Right renal cortex interstitium (tissue), 3 donors: ENCODE measurements around the gene CDSN. TPM values are rescaled to one million over a fixed set of nuclear protein-coding genes. Genes with fewer than 3 reads are reported as not detected.

Source experiments
- DNase-seq, 3 donors: peaks; one replicate each; pipeline ENCODE4 v3.0.0-alpha.2; 2013; ENCODE audit warnings: low read depth in 3 of 3, low spot score in 2 of 3
- polyA plus RNA-seq, 3 donors: library from polyadenylated mRNA; unstranded; fragments of 120-200 nt; gene quantifications; one replicate each; pipeline ENCODE4 v1.2.1, GENCODE V29; 2013; ENCODE audit not compliant: insufficient read length in 3 of 3

CDSN gene
- polyA plus RNA-seq, 3 donors: not detected

DNA sequence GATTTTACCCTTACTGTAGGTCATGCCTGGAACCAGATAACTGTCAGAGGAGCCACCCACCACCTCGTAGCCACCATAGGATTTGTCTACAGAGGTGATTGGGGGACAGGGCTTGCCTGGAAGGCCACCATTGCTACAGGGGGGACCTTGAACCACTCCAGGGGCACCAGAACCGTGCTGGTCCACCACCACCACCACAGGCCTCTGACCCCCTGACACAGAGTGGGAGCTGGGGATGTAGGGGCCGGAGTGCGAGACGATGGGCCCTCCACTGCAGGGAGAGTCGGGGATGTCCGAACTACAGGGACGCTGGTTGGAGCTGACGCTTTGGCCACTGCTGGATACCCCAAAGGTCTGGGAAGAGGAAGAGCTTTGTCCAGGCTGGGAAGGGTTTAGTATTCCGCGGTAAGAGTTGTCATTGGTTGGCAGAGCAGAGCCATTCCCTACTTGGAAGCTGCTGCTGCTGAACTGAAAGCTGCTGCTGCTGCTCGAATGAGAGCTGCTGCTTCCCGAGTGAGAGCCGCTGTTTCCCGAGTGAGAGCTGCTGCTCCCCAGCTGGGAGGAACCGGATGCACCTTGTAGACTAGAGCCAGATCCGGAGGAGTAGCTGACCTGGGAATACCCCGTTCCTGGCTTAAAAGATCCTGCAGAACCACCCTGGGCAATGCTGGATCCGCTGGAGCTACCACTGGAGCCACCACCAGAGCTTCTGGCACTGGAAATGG lies 3.4 kb downstream of the CDSN start:
- DNase-seq: no peak

DNA sequence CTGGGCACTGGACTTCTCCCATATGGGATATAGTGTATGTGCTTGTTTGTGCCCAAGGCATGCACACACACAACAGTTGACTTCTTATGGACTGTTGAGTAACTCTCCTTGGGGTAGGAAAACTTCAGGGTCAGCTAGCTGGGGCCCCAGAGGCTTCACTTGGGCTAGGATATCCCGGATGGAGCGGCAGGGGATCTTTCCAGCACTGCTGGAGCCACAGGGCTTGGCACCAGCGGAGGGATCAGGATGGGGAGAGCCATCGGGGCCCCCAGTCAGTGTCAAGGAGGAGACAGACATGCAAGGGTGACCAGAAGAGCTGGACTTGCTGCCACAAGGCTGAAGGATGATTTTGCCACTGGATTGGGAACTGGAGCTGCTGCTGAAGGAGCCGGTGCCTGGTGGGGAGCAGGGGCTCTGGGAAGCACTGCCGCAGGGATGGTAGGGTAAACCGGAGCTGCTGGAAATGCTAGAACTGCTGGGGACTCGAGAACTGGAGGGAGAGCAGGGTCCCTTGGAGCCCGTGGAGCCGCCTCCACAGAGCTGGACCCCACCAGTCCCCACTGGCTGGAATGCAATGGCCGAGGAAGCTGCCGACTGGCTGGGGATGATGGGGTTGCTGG lies 4.2 kb downstream of the CDSN start:
- no peak for DNase-seq

DNA sequence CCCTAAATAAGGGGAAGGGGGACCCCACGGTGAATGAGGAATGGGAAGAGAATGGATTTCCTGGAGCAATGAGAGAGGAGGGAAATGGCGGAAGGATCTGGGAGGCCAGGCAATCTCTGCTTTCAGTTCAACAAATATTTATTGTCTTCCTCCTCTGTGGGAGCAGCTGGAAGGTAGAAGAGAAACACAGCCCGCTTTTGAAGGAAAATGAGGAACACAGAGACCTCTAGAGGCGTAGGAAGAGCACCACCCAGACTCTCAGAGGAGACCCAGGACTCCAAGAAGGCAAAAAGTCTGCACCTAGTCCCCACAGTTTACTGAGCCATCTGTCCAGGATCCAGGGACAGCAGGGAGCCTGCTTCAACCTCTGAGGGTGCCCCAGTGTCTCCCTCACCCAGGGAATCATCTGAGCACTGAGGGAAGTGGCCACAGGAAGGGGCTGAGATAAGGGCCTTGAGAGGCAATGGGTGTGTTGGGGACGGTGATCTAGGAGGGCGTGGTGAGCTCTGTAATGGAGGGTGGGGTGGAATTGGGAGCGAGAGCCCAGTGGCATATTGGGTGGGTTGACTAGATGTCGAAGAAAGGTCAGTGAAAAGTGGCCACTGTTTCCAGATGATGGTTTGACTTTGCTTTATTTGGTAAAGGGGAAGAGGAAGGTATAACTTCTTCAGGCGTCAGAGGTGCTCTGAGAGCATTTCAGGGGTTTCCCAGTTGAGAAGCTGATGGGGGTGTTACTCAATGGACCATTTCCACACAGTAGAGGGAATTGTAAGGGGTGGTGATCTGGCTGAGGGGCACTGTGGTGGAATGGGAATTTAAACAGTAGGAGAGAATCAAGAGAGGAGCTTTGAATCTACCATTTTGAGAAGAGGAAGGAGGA lies 5.0 kb downstream of the CDSN start:
- DNase-seq: no peak

DNA sequence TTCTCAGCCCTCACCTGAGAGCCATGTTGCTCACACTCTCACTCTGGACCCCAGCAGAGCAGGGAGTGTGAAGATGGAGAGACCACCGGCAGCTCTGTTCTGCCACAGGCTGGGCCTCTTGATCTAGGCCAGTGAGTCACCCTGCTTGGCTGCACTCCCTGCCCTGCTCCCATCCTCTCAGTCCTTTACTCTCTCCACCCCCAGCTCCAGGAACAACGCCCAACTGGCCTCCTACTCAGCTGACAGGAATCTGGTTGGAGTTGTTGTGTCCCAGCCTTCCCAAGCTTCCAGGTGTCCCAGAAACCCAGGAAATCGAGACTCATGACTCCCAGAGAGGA lies 5.7 kb downstream of the CDSN start, which contains the start of gene PSORS1C1:
PSORS1C1 (plus strand) TSS at position 260 of the 338 bp plus-strand sequence. CDS start 14,833 bp downstream, outside the sequence.
- DNase-seq: no peak

DNA sequence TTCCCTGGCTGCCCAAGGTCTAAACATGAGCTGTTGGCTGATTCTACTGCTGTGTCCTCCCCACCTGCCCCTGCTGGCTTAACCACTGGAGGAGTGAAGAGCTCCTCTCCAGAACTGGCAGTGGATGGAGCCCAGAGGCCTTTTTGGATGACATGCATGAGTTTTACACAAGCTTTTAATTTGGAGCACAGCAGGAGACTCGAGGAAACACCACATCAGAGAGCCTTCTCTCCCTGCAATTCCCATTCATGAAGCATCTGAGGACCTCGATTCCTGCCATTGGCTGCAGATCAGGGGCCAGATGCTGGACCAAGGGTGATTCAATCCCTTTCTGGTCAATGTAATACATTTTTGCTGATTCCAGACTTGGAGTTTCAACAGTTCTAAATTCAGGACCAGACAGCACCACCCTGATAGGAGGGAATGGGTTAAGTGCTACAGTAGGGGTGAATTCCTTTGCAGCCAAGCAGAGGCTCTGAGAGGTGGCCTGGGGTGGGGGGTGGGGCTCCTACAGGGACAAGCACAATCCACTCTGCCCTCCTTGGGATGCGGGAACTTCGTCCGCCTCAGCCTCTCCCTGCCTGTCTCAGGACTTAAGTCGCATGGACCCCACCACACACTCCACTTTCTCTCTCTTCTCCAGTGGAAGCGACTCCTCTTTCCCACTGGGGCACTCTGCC lies 6.2 kb downstream of the CDSN start:
- no peak for DNase-seq

DNA sequence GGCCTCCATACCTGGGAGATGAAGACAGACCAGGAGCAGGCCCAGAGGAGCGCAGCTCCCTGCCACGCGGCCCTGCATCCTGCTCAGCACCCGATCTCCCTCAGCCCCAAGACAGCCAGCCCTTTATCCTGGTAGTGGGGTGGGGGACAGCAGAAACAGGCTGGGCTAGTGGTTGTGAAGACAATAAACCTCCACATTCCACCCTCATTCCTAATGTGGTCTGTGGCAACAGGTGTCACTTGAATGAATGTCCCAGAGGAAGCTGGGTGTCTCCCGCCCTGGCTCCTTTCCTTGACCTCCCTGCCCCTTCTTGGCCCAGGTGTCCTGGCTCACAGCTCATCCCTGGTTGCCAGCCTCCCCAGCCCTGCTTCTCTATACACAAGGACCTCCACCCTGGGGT lies 7.8 kb downstream of the CDSN start, which contains the start of gene C6orf15:
C6orf15 (minus strand) TSS at position 98 of the 400 bp plus-strand sequence; CDS start at position 78, 20 bp downstream.
- DNase-seq: no peak

DNA sequence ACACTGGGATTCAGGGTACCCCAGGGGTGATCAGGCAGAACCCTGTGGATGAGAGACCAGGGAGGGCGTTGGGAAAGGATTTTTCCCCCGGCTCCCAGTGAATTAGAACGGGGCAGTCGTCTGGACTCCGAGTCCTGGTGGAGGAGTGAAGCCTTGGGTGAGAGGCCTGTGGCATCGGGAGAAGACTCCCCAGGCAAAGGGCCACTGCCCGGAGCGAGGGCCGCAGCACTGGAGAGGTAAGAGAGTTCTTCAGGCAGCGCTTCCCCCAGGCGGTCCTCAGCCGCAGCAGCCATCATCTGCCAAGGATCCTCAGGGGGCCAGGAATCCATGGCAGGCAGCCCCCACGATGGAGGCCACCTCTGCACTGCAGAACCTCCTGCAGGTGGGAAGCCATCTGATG lies 8.5 kb downstream of the CDSN start:
- DNase-seq: no peak

- DNase-seq: no peak
These were observed 9.2 kb downstream of the CDSN start for GRCh38 chr6:31110825-31111582.

DNA sequence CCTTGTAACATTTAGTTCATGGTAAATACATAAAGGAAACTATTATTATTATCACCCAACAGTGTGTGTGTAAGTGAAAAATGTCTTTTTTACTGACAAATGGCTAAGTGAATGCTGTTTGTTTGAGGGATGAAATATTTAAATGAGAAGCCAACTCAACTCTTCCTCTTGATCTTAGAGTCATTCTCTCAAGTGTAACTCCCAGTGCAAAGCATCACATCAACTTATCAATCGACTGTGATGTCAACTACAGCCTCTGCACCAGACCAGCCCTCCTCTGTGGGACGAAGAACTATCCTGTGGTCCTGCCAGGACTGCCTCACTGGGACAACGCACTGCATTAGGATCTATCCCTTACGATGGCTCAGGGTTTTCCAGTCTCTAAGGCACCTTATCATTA lies 13.2 kb downstream of the CDSN start:
- no peak for DNase-seq

GRCh38 chr6:31103136-31103535 lies 17.1 kb downstream of the CDSN start:
- DNase-seq: no peak

- no peak for DNase-seq
These were observed 21.8 kb downstream of the CDSN start for GRCh38 chr6:31098449-31098938.

DNA sequence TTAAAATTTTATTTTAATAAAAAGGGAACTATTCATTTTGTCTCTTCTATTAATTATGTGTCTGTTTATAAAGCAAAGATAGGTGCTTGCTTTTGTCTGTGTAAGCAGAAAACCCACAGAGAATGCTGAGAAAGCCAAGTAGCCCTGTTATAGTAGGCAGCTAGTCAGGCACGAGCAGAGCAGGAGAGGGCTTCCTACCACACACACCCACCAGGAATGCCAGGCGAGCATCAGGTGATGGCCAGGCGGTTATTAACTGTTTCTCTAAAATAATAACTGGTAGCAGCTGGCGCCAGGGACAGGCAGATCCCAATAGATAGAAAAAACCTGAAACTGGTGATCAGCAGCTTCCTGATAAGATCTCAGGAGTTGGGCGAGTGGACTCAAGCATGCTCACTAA lies 23.6 kb downstream of the CDSN start:
- DNase-seq: no peak

DNA sequence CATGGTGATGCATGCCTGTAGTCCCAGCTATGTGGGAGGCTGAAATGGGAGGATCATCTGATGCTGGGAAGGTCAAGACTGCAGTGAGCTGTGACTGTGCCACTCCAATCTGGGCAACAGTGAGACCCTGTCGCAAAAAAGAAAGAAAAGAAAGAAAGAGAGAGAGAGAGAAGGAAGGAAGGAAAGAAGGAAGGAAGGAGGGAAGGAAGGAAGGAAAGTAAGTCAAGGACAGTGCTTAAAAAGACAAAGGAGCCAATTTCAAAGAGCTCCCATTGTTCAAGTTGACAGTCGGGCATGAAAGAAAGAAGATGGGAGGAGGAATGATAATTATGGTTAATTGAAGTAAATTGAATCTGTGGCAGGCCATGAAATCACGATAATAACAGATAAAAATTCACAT lies 24.0 kb downstream of the CDSN start:
- no peak for DNase-seq

- no peak for DNase-seq
These were observed 25.8 kb downstream of the CDSN start for GRCh38 chr6:31094389-31094881.

DNA sequence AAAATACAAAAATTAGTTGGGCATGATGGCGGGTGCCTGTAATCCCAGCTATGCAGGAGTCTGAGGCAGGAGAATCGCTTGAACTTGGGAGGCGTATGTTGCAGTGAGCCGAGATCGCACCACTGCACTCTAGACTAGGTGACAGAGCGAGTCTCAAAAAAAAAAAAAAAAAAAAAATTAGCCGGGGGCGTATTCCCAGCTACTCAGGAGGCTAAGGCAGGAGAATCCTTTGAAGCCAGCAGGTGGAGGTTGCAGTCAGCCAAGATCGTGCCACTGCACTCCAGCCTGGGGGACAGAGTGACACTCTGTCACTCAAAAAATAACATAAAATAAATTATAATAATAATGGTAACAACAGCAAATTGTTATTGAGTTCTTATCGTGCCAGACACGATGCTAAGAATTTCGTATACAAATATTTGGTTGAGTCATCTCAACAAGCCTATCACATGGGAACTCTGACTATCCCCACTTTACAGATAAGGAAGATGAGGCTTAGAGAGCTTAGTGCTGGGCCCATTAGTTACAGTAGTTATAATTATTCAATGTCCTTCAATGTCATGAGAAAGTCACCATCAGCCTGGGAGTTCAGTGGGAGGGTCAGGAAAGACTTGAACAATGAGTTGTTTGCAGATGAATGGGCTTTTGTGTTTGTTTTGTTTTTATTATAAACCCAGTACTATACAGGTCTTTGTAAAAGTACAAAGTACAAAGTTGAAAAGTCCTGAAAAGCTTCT lies 27.3 kb downstream of the CDSN start:
- DNase-seq: no peak

DNA sequence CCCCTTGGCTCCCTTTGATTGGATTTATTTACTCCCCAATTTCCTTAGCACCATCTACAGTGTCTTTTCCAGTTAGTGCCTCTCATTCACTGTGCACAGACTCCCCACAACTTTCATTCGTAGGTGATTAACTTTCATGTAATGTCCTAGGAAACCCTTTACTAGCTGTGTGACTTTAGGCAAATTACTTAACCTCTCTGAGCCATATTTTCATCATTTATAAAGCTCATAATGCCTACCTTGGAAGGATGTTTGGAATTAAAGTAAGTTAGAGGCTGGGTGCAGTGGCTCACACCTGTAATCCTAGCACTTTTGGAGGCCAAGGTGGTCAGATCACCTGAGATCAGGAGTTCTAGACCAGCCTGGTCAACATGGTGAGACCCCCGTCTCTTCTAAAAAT lies 28.0 kb downstream of the CDSN start:
- DNase-seq: no peak

- DNase-seq: no peak
These were observed 28.6 kb downstream of the CDSN start for GRCh38 chr6:31091680-31092079.

GRCh38 chr6:31090973-31091364 lies 29.3 kb downstream of the CDSN start:
- DNase-seq: no peak

DNA sequence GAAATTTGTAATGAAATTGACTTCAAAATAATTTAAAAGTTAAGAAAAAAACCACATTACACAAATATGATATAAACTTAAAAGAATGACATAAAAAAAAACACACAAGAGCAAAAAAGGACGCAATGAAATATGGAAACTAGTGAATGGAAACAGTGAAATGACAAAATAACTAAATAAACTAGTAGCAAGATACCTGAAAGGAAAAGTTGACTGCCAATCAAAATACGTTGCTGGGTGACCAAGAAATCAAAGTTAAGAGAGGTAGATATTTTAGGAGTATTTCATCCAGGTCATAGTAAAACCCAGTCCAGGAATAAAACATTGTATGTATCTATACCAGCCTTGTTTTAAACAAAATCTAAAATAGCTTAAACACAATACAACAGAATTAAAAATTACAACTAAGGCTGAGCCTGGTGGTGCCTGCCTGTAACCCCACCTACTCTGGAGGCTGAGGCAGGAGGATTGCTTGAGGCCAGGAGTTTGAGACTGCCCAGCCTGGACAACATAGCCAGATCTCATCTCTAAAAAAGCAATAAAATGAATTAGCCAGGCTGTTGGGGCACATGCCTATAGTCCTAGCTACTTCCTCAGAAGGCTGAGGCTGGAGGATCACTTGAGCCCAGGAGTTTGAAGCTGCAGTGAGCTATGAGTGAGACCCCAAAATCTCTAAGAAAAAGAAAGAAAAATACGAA lies 29.8 kb downstream of the CDSN start:
- no peak for DNase-seq
